ENCODE results near the gene UBTD1.

DNA sequence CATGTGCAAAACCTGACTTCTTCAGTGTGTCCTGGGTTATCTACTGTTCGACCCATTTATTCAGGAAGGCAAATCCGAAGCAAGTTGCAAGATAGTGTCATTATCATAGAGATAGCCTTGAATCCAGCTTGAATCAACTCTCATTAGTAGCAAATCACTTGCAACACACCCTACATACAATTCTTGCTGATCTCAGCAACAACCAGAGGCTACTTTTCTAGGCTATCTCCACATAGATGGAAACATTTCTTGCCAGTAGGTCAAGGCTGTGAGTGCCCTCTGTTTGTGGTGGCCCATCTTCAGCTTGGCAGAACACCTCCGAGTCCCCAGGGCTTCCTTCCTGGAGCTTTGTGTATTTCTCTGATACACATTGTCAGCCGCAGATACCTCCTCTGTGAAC, 12.0 kb downstream of the UBTD1 start:
- TF ChIP-seq, protein P1, sequence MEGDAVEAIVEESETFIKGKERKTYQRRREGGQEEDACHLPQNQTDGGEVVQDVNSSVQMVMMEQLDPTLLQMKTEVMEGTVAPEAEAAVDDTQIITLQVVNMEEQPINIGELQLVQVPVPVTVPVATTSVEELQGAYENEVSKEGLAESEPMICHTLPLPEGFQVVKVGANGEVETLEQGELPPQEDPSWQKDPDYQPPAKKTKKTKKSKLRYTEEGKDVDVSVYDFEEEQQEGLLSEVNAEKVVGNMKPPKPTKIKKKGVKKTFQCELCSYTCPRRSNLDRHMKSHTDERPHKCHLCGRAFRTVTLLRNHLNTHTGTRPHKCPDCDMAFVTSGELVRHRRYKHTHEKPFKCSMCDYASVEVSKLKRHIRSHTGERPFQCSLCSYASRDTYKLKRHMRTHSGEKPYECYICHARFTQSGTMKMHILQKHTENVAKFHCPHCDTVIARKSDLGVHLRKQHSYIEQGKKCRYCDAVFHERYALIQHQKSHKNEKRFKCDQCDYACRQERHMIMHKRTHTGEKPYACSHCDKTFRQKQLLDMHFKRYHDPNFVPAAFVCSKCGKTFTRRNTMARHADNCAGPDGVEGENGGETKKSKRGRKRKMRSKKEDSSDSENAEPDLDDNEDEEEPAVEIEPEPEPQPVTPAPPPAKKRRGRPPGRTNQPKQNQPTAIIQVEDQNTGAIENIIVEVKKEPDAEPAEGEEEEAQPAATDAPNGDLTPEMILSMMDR (IDR thresholded peaks at IDR 0.05), result no peak
- no peak for TF ChIP-seq POLR2A (IDR thresholded peaks at IDR 0.05)
